VCaP (cell line): ENCODE measurements around the gene UBN1.
A peak's percentile ranks its signal among the peaks of the same experiment; 100 is the strongest.

Experiments used
- H3K27ac ChIP-seq: fragments of 450-650 bp; 2 replicates; pipeline ENCODE4 v1.5.1; 2017
- TF ChIP-seq, protein P1 (sequence below): fragments of 450-650 bp; conservative IDR thresholded peaks from 2 replicates; pipeline ENCODE4 v1.5.1; 2017; ENCODE audit warnings: mild to moderate bottlenecking, moderate library complexity

Gene UBN1, protein sequence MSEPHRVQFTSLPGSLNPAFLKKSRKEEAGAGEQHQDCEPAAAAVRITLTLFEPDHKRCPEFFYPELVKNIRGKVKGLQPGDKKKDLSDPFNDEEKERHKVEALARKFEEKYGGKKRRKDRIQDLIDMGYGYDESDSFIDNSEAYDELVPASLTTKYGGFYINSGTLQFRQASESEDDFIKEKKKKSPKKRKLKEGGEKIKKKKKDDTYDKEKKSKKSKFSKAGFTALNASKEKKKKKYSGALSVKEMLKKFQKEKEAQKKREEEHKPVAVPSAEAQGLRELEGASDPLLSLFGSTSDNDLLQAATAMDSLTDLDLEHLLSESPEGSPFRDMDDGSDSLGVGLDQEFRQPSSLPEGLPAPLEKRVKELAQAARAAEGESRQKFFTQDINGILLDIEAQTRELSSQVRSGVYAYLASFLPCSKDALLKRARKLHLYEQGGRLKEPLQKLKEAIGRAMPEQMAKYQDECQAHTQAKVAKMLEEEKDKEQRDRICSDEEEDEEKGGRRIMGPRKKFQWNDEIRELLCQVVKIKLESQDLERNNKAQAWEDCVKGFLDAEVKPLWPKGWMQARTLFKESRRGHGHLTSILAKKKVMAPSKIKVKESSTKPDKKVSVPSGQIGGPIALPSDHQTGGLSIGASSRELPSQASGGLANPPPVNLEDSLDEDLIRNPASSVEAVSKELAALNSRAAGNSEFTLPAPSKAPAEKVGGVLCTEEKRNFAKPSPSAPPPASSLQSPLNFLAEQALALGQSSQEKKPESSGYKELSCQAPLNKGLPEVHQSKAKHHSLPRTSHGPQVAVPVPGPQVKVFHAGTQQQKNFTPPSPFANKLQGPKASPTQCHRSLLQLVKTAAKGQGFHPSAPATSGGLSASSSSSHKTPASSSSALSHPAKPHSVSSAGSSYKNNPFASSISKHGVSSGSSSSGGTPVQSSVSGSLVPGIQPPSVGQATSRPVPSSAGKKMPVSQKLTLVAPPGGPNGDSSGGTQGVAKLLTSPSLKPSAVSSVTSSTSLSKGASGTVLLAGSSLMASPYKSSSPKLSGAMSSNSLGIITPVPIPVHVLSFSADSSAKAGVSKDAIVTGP (N-terminal part only)

DNA sequence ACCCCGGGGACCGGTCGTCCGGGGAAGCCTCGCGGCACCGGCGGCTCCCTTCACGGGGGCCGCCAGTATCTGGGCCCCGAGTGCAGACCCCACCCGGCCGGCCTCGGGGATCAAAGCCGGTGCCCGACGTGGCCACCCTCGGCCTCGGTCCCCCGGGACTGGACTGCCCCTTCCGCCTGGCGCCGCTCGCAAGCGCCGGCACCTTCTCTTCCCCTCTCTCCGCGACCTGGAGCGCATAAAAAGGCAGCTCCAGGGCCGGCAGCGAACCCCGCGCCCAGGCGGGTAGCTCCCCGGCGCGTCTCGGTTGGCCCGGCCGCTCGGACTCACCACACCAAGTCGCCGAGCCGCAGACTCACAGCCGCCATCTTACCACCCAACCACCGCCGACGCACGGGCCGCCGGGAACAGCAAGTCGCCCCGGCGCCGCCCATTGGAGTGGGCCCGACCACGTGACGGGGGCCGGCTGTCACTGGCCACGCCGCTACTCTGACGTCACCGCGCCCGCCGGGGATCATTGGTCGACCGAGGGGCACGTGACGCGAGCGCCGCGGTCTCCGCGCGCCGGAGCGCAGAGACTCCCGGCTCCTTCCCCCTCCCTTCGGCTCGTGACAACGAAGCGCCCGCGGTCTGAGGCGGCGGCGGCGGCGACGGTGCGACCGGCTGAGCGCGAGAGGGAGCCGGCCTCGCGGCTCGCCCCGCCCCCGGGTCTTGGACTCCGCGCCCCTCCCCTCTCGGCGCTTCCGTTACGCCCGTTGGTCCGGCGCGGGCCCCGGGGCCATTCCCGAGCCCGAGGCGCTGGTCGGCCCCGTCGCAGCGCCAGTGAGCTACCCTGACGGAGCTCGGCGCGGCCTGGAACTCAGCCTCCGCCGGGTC is at the start of gene UBN1, which contains the start of gene GLYR1:
TSS of gene UBN1 (plus strand) at position 581 of the 873 bp plus-strand sequence. CDS start 5,437 bp downstream, outside the sequence.
TSS of gene GLYR1 (minus strand) at position 388 of the 873 bp plus-strand sequence. CDS start at position 365, 23 bp downstream.
- TF ChIP-seq, protein P1, sequence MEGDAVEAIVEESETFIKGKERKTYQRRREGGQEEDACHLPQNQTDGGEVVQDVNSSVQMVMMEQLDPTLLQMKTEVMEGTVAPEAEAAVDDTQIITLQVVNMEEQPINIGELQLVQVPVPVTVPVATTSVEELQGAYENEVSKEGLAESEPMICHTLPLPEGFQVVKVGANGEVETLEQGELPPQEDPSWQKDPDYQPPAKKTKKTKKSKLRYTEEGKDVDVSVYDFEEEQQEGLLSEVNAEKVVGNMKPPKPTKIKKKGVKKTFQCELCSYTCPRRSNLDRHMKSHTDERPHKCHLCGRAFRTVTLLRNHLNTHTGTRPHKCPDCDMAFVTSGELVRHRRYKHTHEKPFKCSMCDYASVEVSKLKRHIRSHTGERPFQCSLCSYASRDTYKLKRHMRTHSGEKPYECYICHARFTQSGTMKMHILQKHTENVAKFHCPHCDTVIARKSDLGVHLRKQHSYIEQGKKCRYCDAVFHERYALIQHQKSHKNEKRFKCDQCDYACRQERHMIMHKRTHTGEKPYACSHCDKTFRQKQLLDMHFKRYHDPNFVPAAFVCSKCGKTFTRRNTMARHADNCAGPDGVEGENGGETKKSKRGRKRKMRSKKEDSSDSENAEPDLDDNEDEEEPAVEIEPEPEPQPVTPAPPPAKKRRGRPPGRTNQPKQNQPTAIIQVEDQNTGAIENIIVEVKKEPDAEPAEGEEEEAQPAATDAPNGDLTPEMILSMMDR, result no peak
- H3K27ac ChIP-seq, result peak within 1 kb of the TSS; percentile 86

DNA sequence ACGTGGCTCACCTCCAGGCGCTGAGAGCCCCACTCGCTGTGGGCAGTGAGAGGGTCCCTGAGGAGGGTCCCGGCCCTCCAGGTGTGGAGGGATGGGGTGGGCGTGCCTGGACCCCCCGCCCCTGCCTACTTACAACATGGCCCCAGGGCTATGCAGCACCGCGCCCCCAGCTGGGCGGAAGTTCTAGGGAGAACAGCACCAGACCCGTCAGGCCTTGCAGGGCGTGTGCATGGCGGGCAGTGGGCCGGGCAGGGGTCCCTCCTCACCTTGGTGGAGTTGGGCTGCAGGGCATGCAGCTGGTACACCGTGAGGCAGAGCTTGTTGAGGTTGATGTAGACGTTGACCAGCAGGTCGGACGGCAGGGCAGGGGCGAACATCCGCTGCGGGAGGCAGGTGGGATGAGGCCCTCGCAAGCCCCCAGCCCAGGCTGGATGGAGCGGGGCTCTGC is 49.5 kb upstream of the UBN1 start:
- TF ChIP-seq, protein P1, result no peak
- H3K27ac ChIP-seq, result no peak overlapping the region

DNA sequence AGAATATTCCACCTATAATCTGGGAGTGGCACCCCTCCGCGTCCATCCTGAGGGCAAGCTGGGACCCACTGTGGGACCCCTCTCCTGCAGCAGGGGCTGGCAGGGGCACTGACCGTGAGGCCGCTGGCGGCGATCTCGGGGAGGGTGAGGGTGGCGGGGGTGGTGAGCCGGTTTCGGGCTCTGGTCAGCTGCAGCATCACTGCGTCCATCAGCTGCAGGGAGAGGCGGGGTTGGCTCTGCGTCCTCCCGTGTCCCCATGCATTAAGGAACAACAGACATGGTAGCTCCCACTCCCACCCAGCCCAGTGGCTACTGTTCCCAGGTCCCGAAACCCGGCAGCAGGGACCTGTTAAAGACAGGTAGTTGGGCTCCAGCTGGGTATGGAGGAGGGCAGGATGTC is 48.8 kb upstream of the UBN1 start:
- no peak overlapping the region for H3K27ac ChIP-seq
- TF ChIP-seq, protein P1, result no peak

DNA sequence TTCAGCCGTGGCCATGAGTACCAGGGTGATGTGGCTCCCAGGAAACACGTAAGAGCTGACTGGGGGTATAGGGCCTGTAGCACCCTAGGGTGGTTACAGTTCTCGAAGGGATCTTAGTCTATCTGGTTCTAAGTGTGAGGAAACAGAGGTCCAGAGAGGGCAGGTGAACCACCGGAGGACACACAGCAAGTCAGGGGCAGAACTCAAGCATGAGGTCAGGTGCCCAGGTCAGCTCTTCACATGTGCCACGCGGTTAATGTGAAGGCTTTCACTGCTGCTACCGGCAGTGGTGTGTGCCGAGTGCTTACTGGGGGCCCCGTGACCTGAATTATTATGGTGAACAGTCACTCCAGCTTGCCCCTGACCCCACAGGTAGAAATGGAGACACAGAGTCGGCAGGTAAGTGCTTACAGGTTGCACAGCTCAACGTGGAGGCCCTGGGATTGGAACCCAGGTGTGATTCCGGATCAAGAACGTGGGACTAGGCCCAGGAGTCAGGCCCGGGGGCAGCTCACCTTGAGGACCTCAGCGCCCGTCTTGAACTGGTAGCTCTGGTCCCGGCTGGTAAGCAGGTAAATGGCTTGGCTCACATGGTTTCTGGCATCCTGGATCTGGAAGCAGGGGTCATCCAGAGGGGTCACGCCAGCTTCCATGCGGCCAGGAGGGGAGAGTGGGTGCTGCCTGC is 48.0 kb upstream of the UBN1 start:
- H3K27ac ChIP-seq, result no peak overlapping the region
- TF ChIP-seq, protein P1, result no peak

DNA sequence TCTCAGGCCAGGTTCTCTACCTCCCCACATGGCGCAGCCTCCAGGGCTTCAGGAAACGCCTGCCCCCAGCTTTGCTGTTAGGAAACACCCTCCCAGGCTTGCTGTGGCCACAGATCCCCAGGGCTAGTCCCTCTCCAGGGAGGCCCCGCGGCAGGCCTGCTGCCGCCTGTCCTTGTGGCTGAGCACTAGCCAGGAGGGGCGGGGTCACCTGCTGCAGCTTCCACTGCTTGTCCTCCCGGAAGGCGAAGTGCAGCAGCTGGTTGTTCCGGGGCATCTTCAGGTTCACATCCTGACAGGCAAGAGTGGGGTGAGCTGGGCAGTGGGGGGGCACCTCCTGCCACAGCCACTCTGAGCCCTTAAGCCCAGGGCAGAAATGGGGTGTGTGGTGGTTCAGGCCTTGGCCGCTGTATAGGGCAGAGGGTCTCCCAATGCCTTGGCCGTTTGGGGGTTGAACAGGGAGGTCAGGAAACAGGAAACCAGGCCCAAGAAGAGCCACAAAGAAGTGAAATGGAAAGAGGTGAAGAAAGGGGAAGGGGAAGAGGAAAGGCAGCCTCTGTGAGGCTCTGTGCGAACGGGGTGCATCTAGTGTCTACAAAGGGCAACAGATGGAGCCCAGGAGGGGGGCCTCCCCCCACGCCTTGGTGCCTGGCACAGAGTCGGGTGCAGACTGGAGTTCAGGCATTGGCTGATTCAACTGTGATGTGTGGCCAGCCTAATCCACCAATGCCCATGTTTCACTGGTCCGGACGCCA is 46.8 kb upstream of the UBN1 start:
- H3K27ac ChIP-seq, result peak overlapping the region; percentile 81

More for the DNA sequence above, 46.8 kb upstream of the UBN1 start:
- TF ChIP-seq, protein P1, result no peak
